ENCODE data around the gene GALNT15.

DNA sequence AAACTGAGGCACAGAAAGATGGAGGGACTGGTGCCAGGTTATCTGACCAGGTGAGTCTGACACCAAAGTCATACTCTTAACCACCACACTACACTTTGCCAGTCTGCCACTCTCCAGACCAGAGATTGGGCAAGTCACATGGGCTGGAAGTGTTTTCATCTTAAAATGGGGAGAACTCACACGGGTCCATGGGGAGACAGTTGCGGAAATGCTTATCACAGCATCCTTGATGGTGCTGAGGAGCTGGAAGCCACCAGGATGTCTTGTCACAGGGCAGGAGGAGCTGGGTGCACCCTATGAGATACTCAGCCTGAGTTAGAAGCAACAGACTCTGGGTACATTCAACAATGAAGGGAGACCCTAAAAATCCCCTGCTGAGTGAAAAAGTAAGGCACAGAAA, 4.8 kb downstream of the GALNT15 start:
- TF ChIP-seq EZH2phosphoT487 (IDR thresholded peaks at IDR 0.05; ENCODE audit: insufficient read depth, low read depth) (no peak), EZH2 (IDR thresholded peaks at IDR 0.05; ENCODE audit: insufficient read depth, poor library complexity, severe bottlenecking) (no peak)
